VCaP (cell line): ENCODE measurements around the gene DOK1.

Experiments
- H3K27ac ChIP-seq: fragments of 450-650 bp; 2 replicates; pipeline ENCODE4 v1.5.1; 2017
- TF ChIP-seq, protein P1 (sequence below): fragments of 450-650 bp; conservative IDR thresholded peaks from 2 replicates; pipeline ENCODE4 v1.5.1; 2017; ENCODE audit warnings: mild to moderate bottlenecking, moderate library complexity

Gene DOK1

DNA sequence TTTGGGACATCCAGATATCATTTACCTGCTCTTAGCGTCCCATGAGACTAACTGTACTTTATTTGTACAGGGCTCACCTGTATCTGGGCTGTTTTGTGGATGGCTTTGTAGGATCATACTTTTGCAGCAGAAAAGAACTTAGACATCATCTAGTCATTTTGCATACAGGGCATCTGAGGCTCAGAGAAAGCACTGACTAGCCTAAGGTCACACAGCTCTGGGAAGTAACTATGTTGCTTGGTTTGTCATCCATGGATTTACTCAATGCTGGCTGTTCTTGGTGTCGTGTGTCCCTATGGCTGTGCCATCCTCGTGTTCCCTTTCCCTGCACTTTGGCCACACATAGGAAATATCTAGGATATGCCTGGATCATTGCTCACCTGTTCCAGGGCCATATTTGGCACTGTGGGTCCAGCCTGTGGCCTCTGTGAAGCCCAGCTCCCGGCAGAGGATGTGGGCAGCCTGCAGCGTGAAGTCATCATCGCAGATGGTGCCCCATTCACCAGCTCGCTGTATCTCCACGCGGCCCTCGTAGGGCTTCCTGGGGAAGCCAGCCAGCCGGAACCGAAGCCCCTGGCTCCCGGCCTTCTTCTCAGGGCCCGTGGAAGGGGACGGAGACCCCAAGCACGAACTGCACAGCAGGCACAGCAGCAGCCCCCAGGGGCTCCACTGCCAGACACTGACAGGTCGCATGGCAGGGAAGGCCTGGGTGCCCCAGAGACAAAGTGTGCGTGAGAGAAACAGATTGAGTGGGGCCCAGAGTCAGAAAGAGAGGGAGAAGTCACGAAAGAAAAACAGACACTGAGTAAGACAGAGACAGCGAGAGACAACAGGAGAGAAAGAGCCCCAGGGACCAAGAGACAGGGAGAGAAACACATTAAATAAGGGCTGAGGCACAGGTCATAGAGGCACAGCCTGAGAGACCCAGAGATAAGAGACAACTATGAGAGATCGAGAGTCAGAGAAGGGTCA lies 2.3 kb upstream of the DOK1 start:
- no peak overlapping the region for H3K27ac ChIP-seq
- TF ChIP-seq, protein P1, sequence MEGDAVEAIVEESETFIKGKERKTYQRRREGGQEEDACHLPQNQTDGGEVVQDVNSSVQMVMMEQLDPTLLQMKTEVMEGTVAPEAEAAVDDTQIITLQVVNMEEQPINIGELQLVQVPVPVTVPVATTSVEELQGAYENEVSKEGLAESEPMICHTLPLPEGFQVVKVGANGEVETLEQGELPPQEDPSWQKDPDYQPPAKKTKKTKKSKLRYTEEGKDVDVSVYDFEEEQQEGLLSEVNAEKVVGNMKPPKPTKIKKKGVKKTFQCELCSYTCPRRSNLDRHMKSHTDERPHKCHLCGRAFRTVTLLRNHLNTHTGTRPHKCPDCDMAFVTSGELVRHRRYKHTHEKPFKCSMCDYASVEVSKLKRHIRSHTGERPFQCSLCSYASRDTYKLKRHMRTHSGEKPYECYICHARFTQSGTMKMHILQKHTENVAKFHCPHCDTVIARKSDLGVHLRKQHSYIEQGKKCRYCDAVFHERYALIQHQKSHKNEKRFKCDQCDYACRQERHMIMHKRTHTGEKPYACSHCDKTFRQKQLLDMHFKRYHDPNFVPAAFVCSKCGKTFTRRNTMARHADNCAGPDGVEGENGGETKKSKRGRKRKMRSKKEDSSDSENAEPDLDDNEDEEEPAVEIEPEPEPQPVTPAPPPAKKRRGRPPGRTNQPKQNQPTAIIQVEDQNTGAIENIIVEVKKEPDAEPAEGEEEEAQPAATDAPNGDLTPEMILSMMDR, result no peak

GRCh38 chr2:74552914-74553811 lies 1.4 kb upstream of the DOK1 start:
- peak overlapping the region; percentile 48; the same call in 1 of the 2 replicates for H3K27ac ChIP-seq
- TF ChIP-seq, protein P1, result no peak

- TF ChIP-seq, protein P1, result no peak
- H3K27ac ChIP-seq, result peak overlapping the region; percentile 48; the same call in 1 of the 2 replicates
Measured at GRCh38 chr2:74554820-74555531, 456 bp downstream of the DOK1 start.

- no peak overlapping the region for H3K27ac ChIP-seq
Measured at GRCh38 chr2:74555610-74556103, 1.1 kb downstream of the DOK1 start.

GRCh38 chr2:74556159-74556558 lies 1.6 kb downstream of the DOK1 start:
- no peak overlapping the region for H3K27ac ChIP-seq
- TF ChIP-seq, protein P1, result no peak

More at GRCh38 chr2:74555610-74556103, 1.1 kb downstream of the DOK1 start:
- TF ChIP-seq, protein P1, result no peak

DNA sequence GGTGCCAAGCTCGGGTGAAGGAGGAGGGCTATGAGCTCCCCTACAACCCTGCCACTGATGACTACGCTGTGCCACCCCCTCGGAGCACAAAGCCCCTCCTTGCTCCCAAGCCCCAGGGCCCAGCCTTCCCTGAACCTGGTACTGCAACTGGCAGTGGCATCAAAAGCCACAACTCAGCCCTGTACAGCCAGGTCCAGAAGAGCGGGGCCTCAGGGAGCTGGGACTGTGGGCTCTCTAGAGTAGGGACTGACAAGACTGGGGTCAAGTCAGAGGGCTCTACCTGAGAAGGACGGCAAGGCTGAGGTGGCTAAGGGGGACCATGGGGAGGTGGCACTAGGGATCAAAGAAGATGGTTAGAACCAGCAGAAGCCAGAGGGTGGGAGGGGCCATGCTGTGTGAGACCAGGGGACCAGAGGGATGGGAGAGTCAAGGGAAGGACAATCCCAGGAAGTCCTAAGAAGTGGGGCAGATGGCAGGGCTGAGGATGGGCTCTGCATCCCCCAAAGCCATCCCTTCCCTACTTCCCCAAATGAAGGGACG lies 2.4 kb downstream of the DOK1 start:
- TF ChIP-seq, protein P1, result no peak
- H3K27ac ChIP-seq, result no peak overlapping the region
